Measurements from ENCODE around the gene GPI.

DNA sequence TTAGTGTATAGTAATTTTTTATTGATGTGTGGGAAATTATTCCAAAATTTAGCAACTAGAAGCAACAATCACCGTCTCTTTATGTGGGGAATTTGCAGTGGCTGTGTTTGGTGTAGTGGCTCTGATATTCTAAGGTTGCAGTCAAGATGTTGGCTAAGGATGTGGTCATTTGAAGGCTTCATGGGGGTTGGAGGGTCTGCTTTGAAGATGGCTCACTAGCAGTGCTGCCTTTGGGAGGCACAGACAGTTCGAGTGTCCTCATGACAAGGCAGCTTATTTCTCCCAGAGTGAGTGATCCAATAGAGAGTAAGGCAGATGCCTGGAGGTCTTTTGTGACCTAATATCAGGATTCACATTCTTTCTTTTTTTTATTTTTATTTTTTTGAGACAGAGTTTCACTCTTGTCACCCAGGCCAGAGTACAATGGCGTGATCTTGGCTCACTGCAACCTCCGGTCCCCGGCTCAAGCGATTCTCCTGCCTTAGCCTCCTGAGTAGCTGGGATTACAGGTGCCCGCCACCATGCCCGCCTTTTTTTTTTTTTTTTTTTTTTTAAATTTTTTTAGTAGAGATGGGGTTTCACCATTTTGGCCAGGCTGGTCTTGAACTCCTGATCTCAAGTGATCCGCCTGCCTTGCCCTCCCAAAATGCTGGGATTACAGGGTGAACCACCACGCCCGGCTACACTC lies 8.7 kb downstream of the GPI start:
- TF ChIP-seq, protein P1, sequence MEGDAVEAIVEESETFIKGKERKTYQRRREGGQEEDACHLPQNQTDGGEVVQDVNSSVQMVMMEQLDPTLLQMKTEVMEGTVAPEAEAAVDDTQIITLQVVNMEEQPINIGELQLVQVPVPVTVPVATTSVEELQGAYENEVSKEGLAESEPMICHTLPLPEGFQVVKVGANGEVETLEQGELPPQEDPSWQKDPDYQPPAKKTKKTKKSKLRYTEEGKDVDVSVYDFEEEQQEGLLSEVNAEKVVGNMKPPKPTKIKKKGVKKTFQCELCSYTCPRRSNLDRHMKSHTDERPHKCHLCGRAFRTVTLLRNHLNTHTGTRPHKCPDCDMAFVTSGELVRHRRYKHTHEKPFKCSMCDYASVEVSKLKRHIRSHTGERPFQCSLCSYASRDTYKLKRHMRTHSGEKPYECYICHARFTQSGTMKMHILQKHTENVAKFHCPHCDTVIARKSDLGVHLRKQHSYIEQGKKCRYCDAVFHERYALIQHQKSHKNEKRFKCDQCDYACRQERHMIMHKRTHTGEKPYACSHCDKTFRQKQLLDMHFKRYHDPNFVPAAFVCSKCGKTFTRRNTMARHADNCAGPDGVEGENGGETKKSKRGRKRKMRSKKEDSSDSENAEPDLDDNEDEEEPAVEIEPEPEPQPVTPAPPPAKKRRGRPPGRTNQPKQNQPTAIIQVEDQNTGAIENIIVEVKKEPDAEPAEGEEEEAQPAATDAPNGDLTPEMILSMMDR (IDR thresholded peaks at IDR 0.05; ENCODE audit: extremely low read depth in 1 of 2, insufficient read depth in 1 of 2, low read depth in 1 of 2, low read length in 2 of 2), result no peak
- TF ChIP-seq POLR2AphosphoS5 (IDR thresholded peaks at IDR 0.05; ENCODE audit: insufficient read depth, low read depth, low read length) (no peak), MAX (IDR thresholded peaks at IDR 0.05; ENCODE audit: insufficient read depth, insufficient read length) (no peak), POLR2A (IDR thresholded peaks at IDR 0.05; ENCODE audit: low read depth, low read length) (no peak), EZH2 (IDR thresholded peaks at IDR 0.05; ENCODE audit: borderline replicate concordance, low read depth, low read length, severe bottlenecking) (no peak), FOS (IDR thresholded peaks at IDR 0.05; ENCODE audit: borderline replicate concordance, insufficient read depth, low read length) (no peak), MYC (IDR thresholded peaks at IDR 0.05; ENCODE audit: low read depth, low read length) (no peak), JUN (IDR thresholded peaks at IDR 0.05; ENCODE audit: borderline replicate concordance, insufficient read depth, insufficient read length, low read depth) (no peak), GATA2 (IDR thresholded peaks at IDR 0.05; ENCODE audit: insufficient read depth, insufficient read length, low read depth, low read length) (no peak)
